ENCODE data around the gene LRRC7. TPM values are rescaled to one million over a fixed set of nuclear protein-coding genes. Genes with fewer than 3 reads are reported as not detected.

Gene LRRC7
- total RNA-seq, 1 experiment from 2014 or later, result not detected

DNA sequence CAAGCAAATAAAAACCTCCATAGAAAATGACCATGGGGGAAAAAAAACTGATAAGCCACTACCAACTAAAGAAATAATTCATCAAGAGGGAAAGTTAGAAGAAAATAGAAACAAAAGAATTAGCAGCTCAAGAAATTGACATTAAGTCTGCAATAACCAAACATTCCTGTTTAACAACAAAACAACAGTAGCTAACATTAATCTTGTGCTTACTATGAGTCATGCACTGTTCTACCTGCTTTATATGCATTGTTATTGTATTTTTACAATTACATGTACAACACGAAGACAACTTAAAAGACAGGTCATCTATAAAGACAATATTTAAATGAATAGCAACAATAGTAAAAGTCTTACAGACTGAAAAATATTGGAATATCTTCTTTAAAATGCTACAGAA is 34.4 kb upstream of the LRRC7 start:
- Histone ChIP-seq H3K27me3 (ENCODE audit: low read length) (no peaks in the 10 kb centered on the region), H3K4me1 (ENCODE audit: low read length) (no peaks in the 10 kb centered on the region), H3K79me2 (ENCODE audit: low read length) (no peaks in the 10 kb centered on the region), H3K36me3 (ENCODE audit: insufficient read depth, low read length) (no peaks in the 10 kb centered on the region), H3K4me2 (ENCODE audit: low read depth, low read length, poor library complexity, severe bottlenecking) (no peak overlapping the region), H3K27ac (ENCODE audit: low read length) (no peak overlapping the region), H3K9ac (ENCODE audit: low read length) (no peak overlapping the region), H2AFZ (ENCODE audit: low read length) (no peak overlapping the region), H3K9me3 (ENCODE audit: low read length) (no peaks in the 10 kb centered on the region), H4K20me1 (ENCODE audit: insufficient read depth, low read depth, low read length) (no peaks in the 10 kb centered on the region), H3K4me3 (ENCODE audit: low read length) (no peak overlapping the region), H3K9me2 (replicated peaks; ENCODE audit: insufficient read depth, low read length) (no peaks in the 10 kb centered on the region)
- no peak for DNase-seq

DNA sequence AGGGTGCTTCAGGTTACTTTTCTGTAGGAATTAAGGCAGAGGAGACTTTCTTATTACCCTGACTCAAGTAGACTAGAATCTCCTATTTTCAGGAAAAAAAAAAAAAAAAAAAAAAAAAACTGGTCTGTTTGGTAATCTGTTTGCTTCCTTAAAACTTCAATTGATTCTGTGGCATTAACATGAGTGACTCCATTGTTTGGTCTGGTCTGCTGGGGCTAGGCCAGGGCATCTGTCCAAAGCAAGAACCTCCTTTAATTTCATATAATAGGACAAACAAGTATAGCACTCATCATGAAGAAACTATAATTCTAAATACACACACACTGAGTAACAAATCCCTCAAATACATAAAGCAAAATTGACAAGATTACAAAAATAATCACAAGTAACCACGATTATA is 32.9 kb upstream of the LRRC7 start:
- Histone ChIP-seq H3K36me3 (ENCODE audit: insufficient read depth, low read length) (no peaks in the 10 kb centered on the region), H3K9me2 (replicated peaks; ENCODE audit: insufficient read depth, low read length) (no peaks in the 10 kb centered on the region; the same call in 1 of the 2 replicates), H3K79me2 (ENCODE audit: low read length) (no peaks in the 10 kb centered on the region), H3K27me3 (ENCODE audit: low read length) (no peaks in the 10 kb centered on the region), H4K20me1 (ENCODE audit: insufficient read depth, low read depth, low read length) (no peaks in the 10 kb centered on the region), H2AFZ (ENCODE audit: low read length) (no peak overlapping the region), H3K4me2 (ENCODE audit: low read depth, low read length, poor library complexity, severe bottlenecking) (no peak overlapping the region), H3K27ac (ENCODE audit: low read length) (no peak overlapping the region), H3K9me3 (ENCODE audit: low read length) (no peaks in the 10 kb centered on the region), H3K4me1 (ENCODE audit: low read length) (no peaks in the 10 kb centered on the region), H3K9ac (ENCODE audit: low read length) (no peak overlapping the region), H3K4me3 (ENCODE audit: low read length) (no peak overlapping the region)
- DNase-seq, result no peak

DNA sequence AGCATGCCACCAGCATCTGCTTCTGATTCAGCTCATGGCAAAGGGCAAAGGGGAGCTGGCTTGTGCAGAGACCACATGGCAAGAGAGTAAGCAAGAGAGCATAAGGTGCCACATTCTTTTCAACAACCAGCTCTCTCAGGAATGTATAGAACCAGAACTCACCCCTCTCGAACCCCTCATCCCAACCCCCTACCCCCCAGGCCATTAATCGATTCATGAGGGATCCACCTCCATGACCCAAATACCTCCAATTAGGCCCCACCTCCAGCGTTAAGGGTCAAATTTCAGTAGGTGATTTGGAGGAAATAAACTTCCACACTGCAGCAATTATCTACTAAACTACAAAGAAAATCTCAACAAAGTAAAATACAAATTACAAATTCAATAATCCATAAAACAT is 32.2 kb upstream of the LRRC7 start:
- no peak overlapping the region for H2AFZ ChIP-seq (ENCODE audit: low read length)
- DNase-seq, result no peak
- no peaks in the 10 kb centered on the region for H3K9me3 ChIP-seq (ENCODE audit: low read length)
- no peaks in the 10 kb centered on the region for H3K4me1 ChIP-seq (ENCODE audit: low read length)
- no peak overlapping the region for H3K4me3 ChIP-seq (ENCODE audit: low read length)
- no peaks in the 10 kb centered on the region for H3K36me3 ChIP-seq (ENCODE audit: insufficient read depth, low read length)
- H3K9ac ChIP-seq (ENCODE audit: low read length), result no peak overlapping the region
- no peaks in the 10 kb centered on the region for H3K79me2 ChIP-seq (ENCODE audit: low read length)
- no peaks in the 10 kb centered on the region; the same call in 1 of the 2 replicates for H3K9me2 ChIP-seq (replicated peaks; ENCODE audit: insufficient read depth, low read length)
- H3K27me3 ChIP-seq (ENCODE audit: low read length), result no peaks in the 10 kb centered on the region
- H3K27ac ChIP-seq (ENCODE audit: low read length), result no peak overlapping the region
- no peaks in the 10 kb centered on the region for H4K20me1 ChIP-seq (ENCODE audit: insufficient read depth, low read depth, low read length)
- H3K4me2 ChIP-seq (ENCODE audit: low read depth, low read length, poor library complexity, severe bottlenecking), result no peak overlapping the region

DNA sequence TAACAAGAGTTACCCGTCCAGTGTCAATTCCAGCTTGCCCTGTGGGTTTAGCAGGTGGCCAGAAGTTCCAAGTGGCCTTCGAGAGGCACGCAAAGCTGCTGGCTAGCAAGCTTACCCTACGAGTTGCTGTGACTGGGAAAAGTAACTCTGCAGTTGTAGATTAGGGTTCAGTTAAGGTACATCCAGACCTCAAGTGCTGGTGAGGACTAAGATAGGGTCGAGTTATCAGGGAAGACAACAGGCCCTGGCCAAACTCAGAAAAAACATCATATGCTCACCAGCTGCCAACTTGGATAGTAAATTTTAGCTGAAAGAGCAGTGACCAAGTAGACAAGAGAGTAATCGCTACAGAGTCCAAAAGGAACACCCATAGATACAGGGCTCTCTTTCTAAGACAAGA is 27.7 kb upstream of the LRRC7 start:
- Histone ChIP-seq H3K4me3 (ENCODE audit: low read length) (no peak overlapping the region), H3K4me2 (ENCODE audit: low read depth, low read length, poor library complexity, severe bottlenecking) (no peak overlapping the region)

DNA sequence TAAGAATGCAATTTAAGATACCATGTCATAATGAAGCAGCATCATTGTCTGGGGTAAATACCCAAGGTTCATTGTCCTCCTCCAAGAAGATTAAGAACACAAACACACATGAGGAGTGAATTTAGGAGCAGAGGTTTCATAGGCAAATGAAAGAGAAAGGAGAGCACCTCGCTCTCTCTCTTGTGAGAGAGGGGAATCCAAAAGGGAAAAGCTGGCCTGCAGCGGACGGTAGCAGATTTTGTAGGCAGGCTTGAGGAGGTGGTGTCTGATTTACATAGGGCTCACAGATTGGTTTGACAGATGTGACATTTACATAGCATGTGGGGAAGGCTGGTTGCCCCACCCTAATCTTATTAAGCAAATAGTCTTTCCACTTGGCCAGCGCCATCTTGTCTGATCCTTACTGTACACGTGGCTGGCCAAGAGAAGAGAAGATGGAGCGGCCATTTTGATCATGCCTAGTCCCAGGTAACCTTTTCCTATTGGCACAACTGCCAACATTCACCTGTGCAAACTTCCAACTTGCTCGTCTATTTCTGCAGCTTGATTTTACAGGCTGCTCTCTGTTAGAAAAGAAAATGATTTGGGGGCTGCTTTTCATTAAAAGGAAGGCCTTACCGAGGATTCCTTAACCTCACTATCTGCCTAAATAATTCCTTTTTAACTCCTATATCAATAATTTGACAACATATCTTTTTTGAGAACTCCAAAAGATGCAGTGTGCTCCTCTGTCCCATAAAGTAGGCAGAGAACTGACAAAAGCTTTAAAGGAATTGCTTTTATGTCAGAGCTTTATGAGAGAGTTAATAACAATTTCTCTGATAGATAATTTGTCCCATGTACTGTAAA is 16.0 kb upstream of the LRRC7 start:
- H3K27ac ChIP-seq (ENCODE audit: low read length), result no peak overlapping the region
- H4K20me1 ChIP-seq (ENCODE audit: insufficient read depth, low read depth, low read length), result no peaks in the 10 kb centered on the region
- H3K27me3 ChIP-seq (ENCODE audit: low read length), result no peaks in the 10 kb centered on the region
- H3K4me1 ChIP-seq (ENCODE audit: low read length), result no peaks in the 10 kb centered on the region
- H3K4me3 ChIP-seq (ENCODE audit: low read length), result no peak overlapping the region
- no peaks in the 10 kb centered on the region for H3K36me3 ChIP-seq (ENCODE audit: insufficient read depth, low read length)
- no peaks in the 10 kb centered on the region for H3K9me3 ChIP-seq (ENCODE audit: low read length)
- H3K79me2 ChIP-seq (ENCODE audit: low read length), result no peaks in the 10 kb centered on the region
- H2AFZ ChIP-seq (ENCODE audit: low read length), result no peak overlapping the region
- no peak overlapping the region for H3K9ac ChIP-seq (ENCODE audit: low read length)
- 0 out of 2 replicates have a peak, but pooled peaks cover 3% of the 10 kb centered on the region for H3K9me2 ChIP-seq (replicated peaks; ENCODE audit: insufficient read depth, low read length)
- DNase-seq, result no peak
- H3K4me2 ChIP-seq (ENCODE audit: low read depth, low read length, poor library complexity, severe bottlenecking), result no peak overlapping the region

More for the DNA sequence above, 27.7 kb upstream of the LRRC7 start:
- no peak overlapping the region for H3K9ac ChIP-seq (ENCODE audit: low read length)
- no peaks in the 10 kb centered on the region for H3K36me3 ChIP-seq (ENCODE audit: insufficient read depth, low read length)
- H3K27ac ChIP-seq (ENCODE audit: low read length), result no peak overlapping the region
- no peaks in the 10 kb centered on the region for H3K4me1 ChIP-seq (ENCODE audit: low read length)
- no peaks in the 10 kb centered on the region for H3K9me3 ChIP-seq (ENCODE audit: low read length)
- H3K79me2 ChIP-seq (ENCODE audit: low read length), result no peaks in the 10 kb centered on the region
- H4K20me1 ChIP-seq (ENCODE audit: insufficient read depth, low read depth, low read length), result no peaks in the 10 kb centered on the region
- H3K27me3 ChIP-seq (ENCODE audit: low read length), result no peaks in the 10 kb centered on the region
- no peak overlapping the region for H2AFZ ChIP-seq (ENCODE audit: low read length)
- H3K9me2 ChIP-seq (replicated peaks; ENCODE audit: insufficient read depth, low read length), result no peaks in the 10 kb centered on the region; the same call in 1 of the 2 replicates
- no peak for DNase-seq

DNA sequence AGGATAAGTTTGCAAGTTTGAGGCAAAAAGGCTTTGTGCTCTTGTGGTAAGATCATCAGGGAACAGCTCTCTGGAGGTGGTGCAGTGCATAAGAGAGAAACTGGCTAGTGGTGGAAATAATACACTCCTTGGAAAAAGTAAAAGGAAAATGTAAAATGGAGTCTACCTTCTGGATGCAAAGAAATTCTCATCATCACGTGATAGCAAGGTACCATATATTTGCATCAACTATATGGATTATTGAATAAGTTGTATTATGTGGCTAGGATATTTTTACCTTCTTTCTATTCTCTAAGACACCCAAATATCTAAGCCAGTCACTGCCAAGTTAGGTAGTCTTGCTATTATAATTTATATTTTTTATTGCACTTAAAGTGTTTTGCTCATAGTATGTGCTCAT is 14.0 kb upstream of the LRRC7 start:
- Histone ChIP-seq H3K9me3 (ENCODE audit: low read length) (no peaks in the 10 kb centered on the region), H4K20me1 (ENCODE audit: insufficient read depth, low read depth, low read length) (no peaks in the 10 kb centered on the region), H3K27me3 (ENCODE audit: low read length) (no peaks in the 10 kb centered on the region), H3K4me2 (ENCODE audit: low read depth, low read length, poor library complexity, severe bottlenecking) (no peak overlapping the region), H3K4me1 (ENCODE audit: low read length) (no peaks in the 10 kb centered on the region), H3K4me3 (ENCODE audit: low read length) (no peak overlapping the region), H3K27ac (ENCODE audit: low read length) (no peak overlapping the region), H3K36me3 (ENCODE audit: insufficient read depth, low read length) (no peaks in the 10 kb centered on the region), H3K79me2 (ENCODE audit: low read length) (no peaks in the 10 kb centered on the region), H3K9me2 (replicated peaks; ENCODE audit: insufficient read depth, low read length) (0 out of 2 replicates have a peak, but pooled peaks cover 3% of the 10 kb centered on the region), H3K9ac (ENCODE audit: low read length) (no peak overlapping the region), H2AFZ (ENCODE audit: low read length) (no peak overlapping the region)
- no peak for DNase-seq

DNA sequence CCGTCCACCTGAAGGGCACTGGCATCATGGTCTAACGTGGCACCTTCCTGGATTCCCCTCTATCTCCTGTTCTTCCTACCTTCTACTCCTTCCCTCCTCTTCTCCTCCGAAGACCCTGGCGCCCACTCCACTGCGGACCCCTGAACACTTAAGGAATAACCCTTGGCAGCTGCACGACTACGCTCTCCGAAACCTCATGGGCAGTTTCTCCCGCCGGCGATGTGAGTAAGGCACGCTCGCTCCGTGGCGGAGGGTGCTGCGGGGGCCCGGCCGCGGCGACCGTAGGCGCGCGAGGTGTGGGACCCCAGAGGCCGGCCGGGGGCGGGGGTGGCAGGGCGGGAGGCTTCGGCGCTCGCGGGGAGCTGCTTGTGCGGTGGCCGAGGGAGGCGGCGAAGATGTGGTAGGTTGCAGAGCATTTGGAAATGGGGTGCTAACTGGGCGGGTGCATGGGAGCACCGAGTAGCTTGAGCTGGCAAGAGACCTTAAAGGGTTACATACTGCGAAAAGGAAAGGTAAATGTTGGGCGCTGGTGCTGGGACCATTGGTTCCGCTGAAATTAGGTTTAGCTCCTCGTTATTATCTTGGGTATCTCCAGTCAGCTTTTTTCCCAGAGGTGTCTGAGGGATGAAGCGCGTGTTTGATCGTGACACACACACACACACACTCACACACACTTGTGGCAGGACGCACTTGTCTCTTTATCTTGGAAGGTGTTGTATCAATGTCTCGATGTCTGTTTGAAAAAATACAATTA is 876 bp downstream of the LRRC7 start:
- H3K9me2 ChIP-seq (replicated peaks; ENCODE audit: insufficient read depth, low read length), result no peaks in the 10 kb centered on the region
- no peaks in the 10 kb centered on the region for H4K20me1 ChIP-seq (ENCODE audit: insufficient read depth, low read depth, low read length)
- no peak overlapping the region for H2AFZ ChIP-seq (ENCODE audit: low read length)
- no peaks in the 10 kb centered on the region for H3K27me3 ChIP-seq (ENCODE audit: low read length)
- H3K4me2 ChIP-seq (ENCODE audit: low read depth, low read length, poor library complexity, severe bottlenecking), result no peak overlapping the region
- no peaks in the 10 kb centered on the region for H3K79me2 ChIP-seq (ENCODE audit: low read length)
- no peak overlapping the region for H3K9ac ChIP-seq (ENCODE audit: low read length)
- no peaks in the 10 kb centered on the region for H3K36me3 ChIP-seq (ENCODE audit: insufficient read depth, low read length)
- H3K4me1 ChIP-seq (ENCODE audit: low read length), result no peaks in the 10 kb centered on the region
- H3K4me3 ChIP-seq (ENCODE audit: low read length), result no peak overlapping the region
- no peak for DNase-seq
- H3K9me3 ChIP-seq (ENCODE audit: low read length), result no peaks in the 10 kb centered on the region
- no peak overlapping the region for H3K27ac ChIP-seq (ENCODE audit: low read length)

DNA sequence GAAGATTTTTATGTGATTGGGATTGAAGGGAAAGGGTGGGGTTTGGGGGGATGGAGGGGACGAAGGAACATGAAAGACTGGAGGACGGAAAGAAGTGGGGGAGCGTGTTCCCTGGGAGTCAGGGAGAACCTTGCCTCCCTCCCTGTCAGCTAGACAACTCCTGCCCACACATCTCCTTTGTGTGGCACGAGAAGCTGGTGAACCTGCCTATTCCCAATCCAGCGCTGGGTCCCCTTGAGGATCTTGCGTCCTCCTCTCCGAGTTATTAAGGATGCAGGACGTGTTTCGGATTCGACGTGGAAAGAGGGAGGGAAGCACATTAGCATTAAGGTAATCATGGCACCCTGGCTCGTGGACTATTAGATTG is 1.4 kb downstream of the LRRC7 start:
- H2AFZ ChIP-seq (ENCODE audit: low read length), result no peak overlapping the region
- no peak overlapping the region for H3K4me2 ChIP-seq (ENCODE audit: low read depth, low read length, poor library complexity, severe bottlenecking)
- H3K9me2 ChIP-seq (replicated peaks; ENCODE audit: insufficient read depth, low read length), result no peaks in the 10 kb centered on the region
- H3K9ac ChIP-seq (ENCODE audit: low read length), result no peak overlapping the region
- no peak overlapping the region for H3K27ac ChIP-seq (ENCODE audit: low read length)
- H3K79me2 ChIP-seq (ENCODE audit: low read length), result no peaks in the 10 kb centered on the region
- no peak for DNase-seq
- H3K27me3 ChIP-seq (ENCODE audit: low read length), result no peaks in the 10 kb centered on the region
- H3K36me3 ChIP-seq (ENCODE audit: insufficient read depth, low read length), result no peaks in the 10 kb centered on the region
- no peaks in the 10 kb centered on the region for H3K9me3 ChIP-seq (ENCODE audit: low read length)
- H3K4me3 ChIP-seq (ENCODE audit: low read length), result no peak overlapping the region
- no peaks in the 10 kb centered on the region for H4K20me1 ChIP-seq (ENCODE audit: insufficient read depth, low read depth, low read length)
- no peaks in the 10 kb centered on the region for H3K4me1 ChIP-seq (ENCODE audit: low read length)

Measured in Karpas-422 (cell line).